Effector CD8-positive, alpha-beta T cell (primary cell): ENCODE results near the gene TMTC4.
A peak's percentile ranks its signal among the peaks of the same experiment; 100 is the strongest.
"Not testable (repeated sequence)": the region's sequence is repeated elsewhere in the genome, so short reads cannot be mapped to it uniquely, and the experiment has no call there.

Source experiments
- DNase-seq: peaks from one replicate; lab custom pipeline; 2025; lab: John Stamatoyannopoulos, UW

TMTC4 gene

GRCh38 chr13:100584896-100585295 is 89.7 kb downstream of the TMTC4 start:
- no peak for DNase-seq

GRCh38 chr13:100581504-100581903 is 93.1 kb downstream of the TMTC4 start:
- no peak for DNase-seq

GRCh38 chr13:100581030-100581429 is 93.6 kb downstream of the TMTC4 start:
- DNase-seq = no peak

- no peak for DNase-seq
These were observed 94.5 kb downstream of the TMTC4 start for GRCh38 chr13:100580045-100580444.

GRCh38 chr13:100577239-100577638 is 97.4 kb downstream of the TMTC4 start:
- DNase-seq = not testable (repeated sequence)

- peak; percentile 60 for DNase-seq
These were observed 101.5 kb downstream of the TMTC4 start for GRCh38 chr13:100573121-100573520.

GRCh38 chr13:100566543-100566942 is 108.1 kb downstream of the TMTC4 start:
- no peak for DNase-seq

GRCh38 chr13:100565286-100565685 is 109.3 kb downstream of the TMTC4 start:
- no peak for DNase-seq

- no peak for DNase-seq
These were observed 110.0 kb downstream of the TMTC4 start for GRCh38 chr13:100564444-100565223.

GRCh38 chr13:100563779-100564178 is 110.8 kb downstream of the TMTC4 start:
- DNase-seq = no peak

GRCh38 chr13:100561599-100562204 is 112.9 kb downstream of the TMTC4 start:
- no peak for DNase-seq

GRCh38 chr13:100561158-100561499 is 113.5 kb downstream of the TMTC4 start:
- no peak for DNase-seq

GRCh38 chr13:100560498-100561157 is 114.0 kb downstream of the TMTC4 start:
- DNase-seq = no peak

- DNase-seq = no peak
These were observed 114.7 kb downstream of the TMTC4 start for GRCh38 chr13:100559886-100560285.
